ENCODE measurements around the gene GJB4.

DNA sequence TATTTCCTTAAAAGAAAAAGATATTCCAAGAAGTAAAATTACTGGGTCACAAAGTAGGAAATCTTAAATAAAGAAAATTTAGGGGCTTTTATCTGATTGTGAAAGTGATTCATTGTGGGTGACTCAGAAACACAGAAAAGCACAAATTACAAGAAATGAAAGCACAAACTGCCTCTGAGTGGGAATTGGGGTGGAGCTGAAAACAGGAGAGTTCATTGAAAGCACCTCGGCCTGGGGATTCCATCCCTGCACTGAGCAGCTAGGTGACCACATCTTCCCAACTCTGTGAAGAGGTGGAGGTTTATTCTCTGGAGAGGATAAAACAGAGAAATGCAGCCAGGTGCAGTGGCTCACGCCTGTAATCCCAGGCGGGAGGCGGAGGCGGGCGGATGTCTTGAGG lies 40.7 kb downstream of the GJB4 start:
- TF ChIP-seq POLR2A (IDR thresholded peaks at IDR 0.05; ENCODE audit: extremely low read depth, insufficient read length) (no peak), MAX (IDR thresholded peaks at IDR 0.05; ENCODE audit: low read depth, low read length) (no peak), CTCF (IDR thresholded peaks at IDR 0.05; ENCODE audit: low read depth, low read length) (no peak), MYC (IDR thresholded peaks at IDR 0.05; ENCODE audit: low read depth, low read length) (no peak)

Data from NB4 (cell line).